ENCODE measurements around the gene ZC3H12A.

- TF ChIP-seq CTCF (IDR thresholded peaks at IDR 0.05) (no peak), EZH2 (IDR thresholded peaks at IDR 0.05; ENCODE audit: borderline replicate concordance, insufficient read depth, low read depth, low read length, poor library complexity, severe bottlenecking) (no peak)
These were observed 24.4 kb upstream of the ZC3H12A start for GRCh38 chr1:37449936-37450335.
